IMR-90 (cell line): ENCODE data around the gene HSPD1. TPM values are rescaled to one million over a fixed set of nuclear protein-coding genes. Genes with fewer than 3 reads are reported as not detected.

Experiments
- ATAC-seq: fragments of 200-7000 bp; cut with Tn5 transposase; 2 replicates; pipeline ENCODE4 v1.9.1; 2020; ENCODE audit warnings: low read depth, mild to moderate bottlenecking, moderate library complexity
- BruUV-seq: library from RNA; stranded (reverse); fragments of 400-500 nt; replicated peaks from 2 replicates; lab custom pipeline; 2021; lab: Mats Ljungman, UMichigan
- CTCF ChIA-PET: fragments of 300-600 bp; formaldehyde crosslinking; extraction: SDS; loops from one replicate; lab custom pipeline; 2021; ENCODE audit warnings: antibody characterized with exemption; lab: Yijun Ruan, JAX
- POLR2A ChIA-PET: fragments of 300-600 bp; sonication (Branson Sonifier 250); formaldehyde crosslinking; loops from one replicate; lab custom pipeline; 2022; ENCODE audit warnings: antibody characterized with exemption; ENCODE audit not compliant: unreplicated experiment; lab: Charles Lee
- DNase-seq: peaks from one replicate; pipeline ENCODE4 v3.0.0; 2013
- H2AFZ ChIP-seq: replicated peaks from 2 replicates; pipeline ENCODE3; 2013; ENCODE audit warnings: low read length, mild to moderate bottlenecking; ENCODE audit not compliant: poor library complexity
- H2AK5ac ChIP-seq: 2 replicates; pipeline ENCODE4 v1.6.1; 2013; ENCODE audit warnings: low read depth, low read length, inconsistent platforms
- H2AK9ac ChIP-seq: replicated peaks from 2 replicates; pipeline ENCODE3; 2013; ENCODE audit warnings: mild to moderate bottlenecking, low read depth, low read length, moderate library complexity; ENCODE audit not compliant: poor library complexity
- H2BK120ac ChIP-seq: 2 replicates; pipeline ENCODE4 v1.6.1; 2013; ENCODE audit warnings: low read depth, low read length, inconsistent platforms
- H2BK15ac ChIP-seq: 3 replicates; pipeline ENCODE4 v1.6.1; 2013; ENCODE audit warnings: low read depth, low read length, inconsistent platforms
- H2BK20ac ChIP-seq: 2 replicates; pipeline ENCODE4 v1.6.1; 2013; ENCODE audit warnings: low read depth, mild to moderate bottlenecking, inconsistent platforms, low read length, moderate library complexity
- H2BK5ac ChIP-seq: 2 replicates; pipeline ENCODE4 v1.6.1; 2013; ENCODE audit warnings: mild to moderate bottlenecking, low read depth, low read length, inconsistent platforms; ENCODE audit not compliant: poor library complexity, severe bottlenecking
- H3K14ac ChIP-seq: replicated peaks from 2 replicates; pipeline ENCODE4 v1.6.1; 2013; ENCODE audit warnings: low read depth, low read length, inconsistent platforms
- H3K18ac ChIP-seq: 2 replicates; pipeline ENCODE4 v1.6.1; 2013; ENCODE audit warnings: low read depth, low read length, control low read depth
- H3K23ac ChIP-seq: 2 replicates; pipeline ENCODE4 v1.6.1; 2013; ENCODE audit warnings: low read depth, low read length, inconsistent platforms
- H3K27ac ChIP-seq: 2 replicates; pipeline ENCODE4 v1.5.1; 2013; ENCODE audit warnings: mild to moderate bottlenecking, control low read depth, low read length; ENCODE audit not compliant: insufficient read depth
- H3K27me3 ChIP-seq: 2 replicates; pipeline ENCODE4 v1.6.1; 2013; ENCODE audit warnings: low read length; ENCODE audit not compliant: control insufficient read depth, insufficient read depth
- H3K36me3 ChIP-seq: 2 replicates; pipeline ENCODE4 v1.6.1; 2013; ENCODE audit warnings: low read length, mixed read lengths; ENCODE audit not compliant: control insufficient read depth, insufficient read depth
- H3K4ac ChIP-seq: 2 replicates; pipeline ENCODE4 v1.6.1; 2013; ENCODE audit warnings: low read depth, low read length, inconsistent platforms
- H3K4me1 ChIP-seq: 2 replicates; pipeline ENCODE4 v1.6.1; 2013; ENCODE audit warnings: low read length, mixed read lengths; ENCODE audit not compliant: control insufficient read depth, insufficient read depth
- H3K4me2 ChIP-seq: 2 replicates; pipeline ENCODE4 v1.6.1; 2013; ENCODE audit warnings: low read depth, mild to moderate bottlenecking, control low read depth, low read length, moderate library complexity
- H3K4me3 ChIP-seq: 2 replicates; pipeline ENCODE4 v1.5.1; 2013; ENCODE audit warnings: low read depth, mild to moderate bottlenecking, control low read depth, low read length, moderate library complexity; ENCODE audit not compliant: insufficient read depth
- H3K56ac ChIP-seq: 2 replicates; pipeline ENCODE4 v1.6.1; 2013; ENCODE audit warnings: low read length, inconsistent platforms; ENCODE audit not compliant: insufficient read depth; ENCODE audit errors: extremely low read depth
- H3K79me1 ChIP-seq, 2 experiments: 2 replicates each; pipeline ENCODE4 v1.6.1; 2013; ENCODE audit warnings: low read length in 2 of 2, inconsistent platforms in 1 of 2, low read depth in 1 of 2
- H3K9ac ChIP-seq: 2 replicates; pipeline ENCODE4 v1.6.1; 2013; ENCODE audit warnings: low read depth, low read length, control low read depth
- H3K9me1 ChIP-seq: 2 replicates; pipeline ENCODE4 v1.6.1; 2013; ENCODE audit warnings: low read length, inconsistent platforms; ENCODE audit not compliant: insufficient read depth
- H3K9me3 ChIP-seq: 2 replicates; pipeline ENCODE4 v1.6.1; 2013; ENCODE audit warnings: low read length; ENCODE audit not compliant: control insufficient read depth, insufficient read depth
- H4K20me1 ChIP-seq: 2 replicates; pipeline ENCODE4 v1.6.1; 2013; ENCODE audit warnings: low read length, inconsistent platforms; ENCODE audit not compliant: insufficient read depth
- H4K5ac ChIP-seq: 2 replicates; pipeline ENCODE4 v1.6.1; 2013; ENCODE audit warnings: mild to moderate bottlenecking, low read depth, low read length, control low read depth
- H4K8ac ChIP-seq, 2 experiments: 2 replicates each; pipeline ENCODE4 v1.6.1; 2013; ENCODE audit warnings: low read depth in 2 of 2, low read length in 2 of 2, control low read depth in 1 of 2, inconsistent platforms in 1 of 2
- H4K91ac ChIP-seq: 2 replicates; pipeline ENCODE4 v1.6.1; 2013; ENCODE audit warnings: low read depth, low read length, inconsistent platforms; ENCODE audit not compliant: insufficient read depth
- CHD1 ChIP-seq: IDR thresholded peaks from 2 replicates; pipeline ENCODE4 v1.6.1; 2012; ENCODE audit warnings: low read depth, low read length, improper control_type of control experiment
- FOS ChIP-seq: fragments of 150-350 bp; IDR thresholded peaks from 2 replicates; pipeline ENCODE4 v1.6.1; 2016; ENCODE audit warnings: low read depth, low read length
- MAZ ChIP-seq: IDR thresholded peaks from 2 replicates; pipeline ENCODE4 v1.6.1; 2012; ENCODE audit warnings: low read depth, mild to moderate bottlenecking, low read length, improper control_type of control experiment, moderate library complexity, borderline replicate concordance
- RAD21 ChIP-seq: IDR thresholded peaks from 2 replicates; pipeline ENCODE4 v1.6.1; 2012; ENCODE audit warnings: low read length, improper control_type of control experiment
- RCOR1 ChIP-seq: IDR thresholded peaks from 2 replicates; pipeline ENCODE4 v1.6.1; 2012; ENCODE audit warnings: mild to moderate bottlenecking, low read length, improper control_type of control experiment; ENCODE audit not compliant: insufficient replicate concordance
- RFX5 ChIP-seq: IDR thresholded peaks from 2 replicates; pipeline ENCODE4 v1.8.0; 2012; ENCODE audit warnings: low read depth, mild to moderate bottlenecking, low read length, moderate library complexity
- SMC3 ChIP-seq: fragments of 150-350 bp; IDR thresholded peaks from 2 replicates; pipeline ENCODE4 v1.6.1; 2016; ENCODE audit warnings: low read depth, mild to moderate bottlenecking, antibody characterized with exemption, low read length, moderate library complexity
- USF2 ChIP-seq: fragments of 150-350 bp; IDR thresholded peaks from 2 replicates; pipeline ENCODE4 v1.6.1; 2017; ENCODE audit warnings: mild to moderate bottlenecking, antibody characterized with exemption, low read length, low read depth
- WGBS, 2 experiments: methylation state at CpG; one replicate each; pipeline versions ENCODE4 v1.1.5 to v1.1.7; 2013; ENCODE audit warnings: missing lambda C conversion rate in 2 of 2; ENCODE audit not compliant: insufficient read length in 1 of 2; ENCODE audit errors: extremely low coverage in 2 of 2; 5-methylcytosine and 5-hydroxymethylcytosine counted together
- dilution Hi-C: fragments of 300-500 bp; cut with HindIII; formaldehyde crosslinking; loops from one replicate; pipeline ENCODE4 v1.14.3; 2018; ENCODE audit warnings: low sequenced_read_pairs; ENCODE audit not compliant: unreplicated experiment
- in situ Hi-C: fragments of 300-500 bp; cut with MboI; formaldehyde crosslinking; loops from 3 replicates; pipeline ENCODE4 v1.14.3; 2019; ENCODE audit warnings: low sequenced_read_pairs, inconsistent platforms, mixed read lengths
- intact Hi-C: fragments of 100-400 bp; cut with micrococcal nuclease; formaldehyde crosslinking; loops from 2 replicates; pipeline ENCODE4 v1.10.0; 2022
- polyA plus RNA-seq, 3 experiments: library from polyadenylated mRNA; depleted of rRNA; stranded (reverse); fragments of >200 nt; gene quantifications; 2 replicates each; pipeline ENCODE4 v1.2.3, GENCODE V29; 2012; ENCODE audit warnings: low replicate concordance in 1 of 3
- total RNA-seq: library from RNA; depleted of rRNA; stranded (reverse); fragments of >200 nt; gene quantifications from 2 replicates; pipeline ENCODE4 v1.2.3, GENCODE V29; 2012
- TF ChIP-seq, protein P1 (sequence below): fragments of 150-350 bp; IDR thresholded peaks from 2 replicates; pipeline ENCODE4 v1.6.1; 2016; ENCODE audit warnings: low read depth, mild to moderate bottlenecking, low read length, moderate library complexity, borderline replicate concordance
- TF ChIP-seq, protein P2 (sequence below): conservative IDR thresholded peaks from 2 replicates; pipeline ENCODE4 v1.5.1; 2012; ENCODE audit warnings: mild to moderate bottlenecking, low read depth, low read length, improper control_type of control experiment

HSPD1 gene
- total and polyA plus RNA-seq, 2 of the 4 experiments (the other 2 are of a cell fraction) = 171 TPM

DNA sequence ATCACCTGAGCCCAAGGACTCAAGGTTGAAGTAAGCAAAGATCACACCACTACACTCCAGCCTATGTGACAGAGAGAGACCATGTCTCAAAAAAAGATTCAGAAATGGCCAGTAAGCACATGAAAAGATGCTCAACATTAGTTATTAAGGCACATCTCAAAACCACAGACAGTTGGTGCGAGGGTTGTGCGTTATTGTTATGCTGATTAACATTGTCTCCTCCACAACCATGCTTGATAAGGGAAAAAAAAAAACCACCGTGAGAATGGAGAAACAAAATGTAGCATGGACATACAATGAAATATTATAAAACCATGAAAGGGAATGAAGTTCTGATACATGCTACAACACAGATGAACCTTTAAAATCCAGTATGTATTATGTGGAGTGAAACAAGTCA lies 43.6 kb upstream of the HSPD1 start:
- ATAC-seq (no peak), DNase-seq (no peak)
- intact Hi-C loops = no loop called here
- Histone ChIP-seq H2BK5ac (no peak overlapping the region), H2BK20ac (no peak overlapping the region), H3K9ac (no peak overlapping the region), H3K4ac (no peak overlapping the region), H3K56ac (no peak overlapping the region), H3K27ac (no peak overlapping the region), H3K14ac (no peak overlapping the region), H2AFZ (no peak overlapping the region), H3K27me3 (no peaks in the 10 kb centered on the region), H4K91ac (no peak overlapping the region), H2BK120ac (no peak overlapping the region), H2BK15ac (no peak overlapping the region), H3K18ac (no peak overlapping the region), H3K9me3 (no peaks in the 10 kb centered on the region), H4K8ac (no peak overlapping the region), H2AK5ac (no peak overlapping the region), H3K23ac (no peak overlapping the region), H3K4me2 (no peak overlapping the region), H2AK9ac (no peak overlapping the region), H4K20me1 (peaks cover 8% of the 10 kb centered on the region), H3K4me3 (no peak overlapping the region), H3K36me3 (peaks cover 28% of the 10 kb centered on the region), H4K5ac (no peak overlapping the region), H3K79me1 (peaks cover 0 to 32% of the 10 kb centered on the region in 2 experiments; a peak in 2 of 4 replicates), H3K4me1 (no peaks in the 10 kb centered on the region), H3K9me1 (no peaks in the 10 kb centered on the region)
- no CpG with 5 or more reads among the region's 3 CpGs for WGBS, 2 experiments
- CTCF ChIA-PET = no interaction called here
- POLR2A ChIA-PET = no interaction called here
- in situ Hi-C loops = no loop called here
- BruUV-seq = no TSS peak
- TF ChIP-seq, protein P1, sequence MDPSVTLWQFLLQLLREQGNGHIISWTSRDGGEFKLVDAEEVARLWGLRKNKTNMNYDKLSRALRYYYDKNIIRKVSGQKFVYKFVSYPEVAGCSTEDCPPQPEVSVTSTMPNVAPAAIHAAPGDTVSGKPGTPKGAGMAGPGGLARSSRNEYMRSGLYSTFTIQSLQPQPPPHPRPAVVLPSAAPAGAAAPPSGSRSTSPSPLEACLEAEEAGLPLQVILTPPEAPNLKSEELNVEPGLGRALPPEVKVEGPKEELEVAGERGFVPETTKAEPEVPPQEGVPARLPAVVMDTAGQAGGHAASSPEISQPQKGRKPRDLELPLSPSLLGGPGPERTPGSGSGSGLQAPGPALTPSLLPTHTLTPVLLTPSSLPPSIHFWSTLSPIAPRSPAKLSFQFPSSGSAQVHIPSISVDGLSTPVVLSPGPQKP = no peak
- TF ChIP-seq MAZ (no peak), RCOR1 (no peak), RFX5 (no peak), CHD1 (no peak), SMC3 (no peak), USF2 (no peak), RAD21 (no peak), FOS (no peak)
- TF ChIP-seq, protein P2, sequence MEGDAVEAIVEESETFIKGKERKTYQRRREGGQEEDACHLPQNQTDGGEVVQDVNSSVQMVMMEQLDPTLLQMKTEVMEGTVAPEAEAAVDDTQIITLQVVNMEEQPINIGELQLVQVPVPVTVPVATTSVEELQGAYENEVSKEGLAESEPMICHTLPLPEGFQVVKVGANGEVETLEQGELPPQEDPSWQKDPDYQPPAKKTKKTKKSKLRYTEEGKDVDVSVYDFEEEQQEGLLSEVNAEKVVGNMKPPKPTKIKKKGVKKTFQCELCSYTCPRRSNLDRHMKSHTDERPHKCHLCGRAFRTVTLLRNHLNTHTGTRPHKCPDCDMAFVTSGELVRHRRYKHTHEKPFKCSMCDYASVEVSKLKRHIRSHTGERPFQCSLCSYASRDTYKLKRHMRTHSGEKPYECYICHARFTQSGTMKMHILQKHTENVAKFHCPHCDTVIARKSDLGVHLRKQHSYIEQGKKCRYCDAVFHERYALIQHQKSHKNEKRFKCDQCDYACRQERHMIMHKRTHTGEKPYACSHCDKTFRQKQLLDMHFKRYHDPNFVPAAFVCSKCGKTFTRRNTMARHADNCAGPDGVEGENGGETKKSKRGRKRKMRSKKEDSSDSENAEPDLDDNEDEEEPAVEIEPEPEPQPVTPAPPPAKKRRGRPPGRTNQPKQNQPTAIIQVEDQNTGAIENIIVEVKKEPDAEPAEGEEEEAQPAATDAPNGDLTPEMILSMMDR = no peak
- dilution Hi-C loops = no loop called here
